ENCODE measurements around the gene SMC1B.
"Not testable (repeated sequence)": the region's sequence is repeated elsewhere in the genome, so short reads cannot be mapped to it uniquely, and the experiment has no call there.

The SMC1B gene

GRCh38 chr22:45444168-45444567 is 30.8 kb upstream of the SMC1B start:
- DNase-seq (ENCODE audit: low read depth in 2 of 2, low spot score in 1 of 2), result no peak

GRCh38 chr22:45442116-45442515 is 28.7 kb upstream of the SMC1B start:
- DNase-seq (ENCODE audit: low read depth in 2 of 2, low spot score in 1 of 2), result no peak

GRCh38 chr22:45441138-45441537 is 27.7 kb upstream of the SMC1B start:
- no peak for DNase-seq (ENCODE audit: low read depth in 2 of 2, low spot score in 1 of 2)

GRCh38 chr22:45440688-45441087 is 27.3 kb upstream of the SMC1B start:
- DNase-seq (ENCODE audit: low read depth in 2 of 2, low spot score in 1 of 2), result not testable (repeated sequence)

GRCh38 chr22:45438336-45438735 is 24.9 kb upstream of the SMC1B start:
- DNase-seq (ENCODE audit: low read depth in 2 of 2, low spot score in 1 of 2), result no peak

GRCh38 chr22:45436871-45437517 is 23.6 kb upstream of the SMC1B start:
- DNase-seq (ENCODE audit: low read depth in 2 of 2, low spot score in 1 of 2), result not testable (repeated sequence)

GRCh38 chr22:45435544-45436139 is 22.2 kb upstream of the SMC1B start:
- peak; percentile 56 to 65 for DNase-seq (ENCODE audit: low read depth in 2 of 2, low spot score in 1 of 2)

GRCh38 chr22:45434981-45435380 is 21.6 kb upstream of the SMC1B start:
- DNase-seq (ENCODE audit: low read depth in 2 of 2, low spot score in 1 of 2), result no peak

- DNase-seq (ENCODE audit: low read depth in 2 of 2, low spot score in 1 of 2), result no peak
These were observed 17.5 kb upstream of the SMC1B start for GRCh38 chr22:45430871-45431270.

- DNase-seq (ENCODE audit: low read depth in 2 of 2, low spot score in 1 of 2), result no peak
These were observed 16.8 kb upstream of the SMC1B start for GRCh38 chr22:45429981-45430775.

- DNase-seq (ENCODE audit: low read depth in 2 of 2, low spot score in 1 of 2), result no peak
These were observed 16.0 kb upstream of the SMC1B start for GRCh38 chr22:45429424-45429823.

- DNase-seq (ENCODE audit: low read depth in 2 of 2, low spot score in 1 of 2), result no peak
These were observed 15.3 kb upstream of the SMC1B start for GRCh38 chr22:45428391-45429385.

- DNase-seq (ENCODE audit: low read depth in 2 of 2, low spot score in 1 of 2), result no peak
These were observed 13.7 kb upstream of the SMC1B start for GRCh38 chr22:45427114-45427513.

- DNase-seq (ENCODE audit: low read depth in 2 of 2, low spot score in 1 of 2), result no peak
These were observed 13.0 kb upstream of the SMC1B start for GRCh38 chr22:45426387-45426786.

- DNase-seq (ENCODE audit: low read depth in 2 of 2, low spot score in 1 of 2), result no peak
These were observed 12.3 kb upstream of the SMC1B start for GRCh38 chr22:45425531-45426265.

GRCh38 chr22:45425101-45425500 is 11.7 kb upstream of the SMC1B start:
- DNase-seq (ENCODE audit: low read depth in 2 of 2, low spot score in 1 of 2), result no peak

- no peak for DNase-seq (ENCODE audit: low read depth in 2 of 2, low spot score in 1 of 2)
These were observed 10.9 kb upstream of the SMC1B start for GRCh38 chr22:45424241-45424731.

- DNase-seq (ENCODE audit: low read depth in 2 of 2, low spot score in 1 of 2), result no peak
These were observed 10.1 kb upstream of the SMC1B start for GRCh38 chr22:45423524-45423923.

GRCh38 chr22:45422237-45422983 is 9.0 kb upstream of the SMC1B start:
- no peak for DNase-seq (ENCODE audit: low read depth in 2 of 2, low spot score in 1 of 2)
